ENCODE results near the gene RBM27. TPM values are rescaled to one million over a fixed set of nuclear protein-coding genes. Genes with fewer than 3 reads are reported as not detected.
"Not testable (repeated sequence)": the region's sequence is repeated elsewhere in the genome, so short reads cannot be mapped to it uniquely, and the experiment has no call there.

RBM27 gene
- polyA plus RNA-seq, 3 donors = 27.0 to 32.0 (median 28.3) TPM

DNA sequence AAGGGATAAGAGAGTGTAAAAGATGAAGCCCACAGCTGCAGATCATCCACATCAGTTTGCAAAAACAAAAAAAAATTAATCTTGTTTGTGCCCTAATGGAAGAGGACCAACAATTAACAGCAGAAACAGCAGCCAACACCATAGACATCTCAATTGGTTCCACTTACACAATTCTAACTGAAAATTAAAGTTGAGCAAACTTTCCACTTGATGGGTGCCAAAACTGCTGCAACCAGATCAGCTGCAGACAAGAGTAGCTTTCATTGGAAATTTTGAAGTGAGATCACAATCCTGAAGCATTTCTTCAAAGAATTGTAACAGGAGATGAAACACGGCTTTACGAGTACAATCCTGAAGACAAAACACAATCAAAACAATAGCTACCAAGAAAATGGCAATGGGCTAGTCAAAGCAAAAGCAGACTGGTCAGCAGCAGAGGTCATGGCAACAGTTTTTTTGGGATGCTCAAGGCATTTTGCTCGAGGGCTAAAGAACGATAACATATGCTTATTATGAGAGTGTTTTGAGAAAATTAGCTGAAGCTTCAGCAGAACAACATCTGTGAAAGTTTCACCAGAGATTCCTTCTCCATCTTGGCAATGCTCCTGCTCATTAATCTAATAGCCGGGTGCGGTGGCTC is 4.1 kb upstream of the RBM27 start:
- no peak for DNase-seq (ENCODE audit: extremely low read depth in 1 of 11, low read depth in 9 of 11, low spot score in 4 of 11)

- DNase-seq (ENCODE audit: extremely low read depth in 1 of 11, low read depth in 9 of 11, low spot score in 4 of 11) = not testable (repeated sequence)
These were observed 1.6 kb upstream of the RBM27 start for GRCh38 chr5:146201795-146202194.

DNA sequence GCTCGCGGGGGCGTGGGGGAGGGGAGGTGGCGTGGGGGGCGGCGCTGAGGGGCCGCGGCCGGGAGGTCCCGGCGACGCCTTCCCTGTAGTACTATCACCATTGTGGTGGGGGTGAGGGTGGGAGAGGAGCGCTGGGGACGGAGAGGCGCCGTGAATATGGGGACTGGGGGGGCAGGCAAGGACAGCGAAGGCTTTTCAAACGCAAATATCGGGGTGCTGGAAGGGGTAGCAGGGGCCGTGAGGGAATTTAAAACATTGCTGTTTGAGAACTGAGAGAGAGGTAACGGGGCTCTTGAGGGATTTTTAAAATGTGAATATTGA is 427 bp downstream of the RBM27 start:
- DNase-seq (ENCODE audit: extremely low read depth in 1 of 11, low read depth in 9 of 11, low spot score in 4 of 11) = no peak

DNA sequence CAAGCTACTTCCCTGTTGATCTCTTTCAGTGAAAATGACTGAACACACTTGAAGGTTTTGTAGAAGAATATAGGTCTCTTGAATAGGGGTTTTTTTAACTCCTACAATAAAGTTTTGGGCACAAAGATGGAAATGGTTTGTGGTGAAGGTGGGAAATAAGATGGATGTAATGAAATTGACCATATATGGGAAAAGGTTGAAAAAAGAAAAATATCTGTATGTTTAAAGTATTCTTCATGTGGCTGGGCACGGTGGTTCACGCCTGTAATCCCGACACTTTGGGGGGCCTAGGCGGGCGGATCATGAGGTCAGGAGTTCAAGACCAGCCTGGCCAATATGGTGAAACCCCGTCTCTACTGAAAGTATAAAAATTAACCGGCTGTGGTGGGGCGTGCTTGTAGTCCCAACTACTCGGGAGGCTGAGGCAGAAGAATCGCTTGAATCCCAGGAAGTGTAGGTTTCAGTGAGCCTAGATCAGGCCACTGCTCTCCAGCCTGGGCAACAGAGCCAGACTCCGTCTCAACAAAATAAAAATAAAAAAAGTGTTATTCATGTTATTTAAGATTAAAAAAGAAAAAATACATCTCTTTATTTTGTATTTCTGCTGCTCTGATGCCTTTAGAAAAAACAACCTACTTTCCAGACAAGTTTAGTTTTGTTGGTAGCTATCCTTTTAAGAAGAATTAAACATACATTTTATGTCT is 2.2 kb downstream of the RBM27 start:
- DNase-seq (ENCODE audit: extremely low read depth in 1 of 11, low read depth in 9 of 11, low spot score in 4 of 11) = no peak

- DNase-seq (ENCODE audit: extremely low read depth in 1 of 11, low read depth in 9 of 11, low spot score in 4 of 11) = no peak
These were observed 2.9 kb downstream of the RBM27 start for GRCh38 chr5:146206257-146206656.

DNA sequence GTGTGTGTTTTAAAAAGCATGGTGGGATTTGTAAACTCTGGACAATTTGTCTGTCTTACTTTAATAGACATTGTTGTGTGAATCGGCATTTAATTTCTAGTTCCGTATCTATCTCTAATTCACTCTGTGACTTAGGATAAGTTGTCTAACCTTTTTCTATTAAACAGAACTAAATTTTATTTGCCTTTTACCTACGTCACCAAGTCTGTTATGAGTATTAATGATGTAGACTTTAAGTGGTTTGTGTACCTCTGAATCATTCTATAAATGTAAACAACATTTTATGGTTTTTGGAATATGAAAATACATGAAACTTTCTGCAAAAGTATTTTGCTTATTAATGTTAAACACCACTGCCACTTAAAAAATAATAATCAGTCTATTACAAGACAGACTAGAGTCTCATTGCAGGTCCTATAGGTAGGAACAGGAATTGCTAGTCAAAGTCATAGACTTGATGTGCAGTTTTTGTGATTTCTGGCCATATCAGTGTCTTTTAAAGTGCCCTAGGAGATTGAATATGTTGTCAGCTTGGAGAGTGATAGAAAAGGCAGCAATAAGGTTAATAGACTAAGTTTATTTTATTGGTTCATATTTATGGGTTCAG is 5.6 kb downstream of the RBM27 start:
- no peak for DNase-seq (ENCODE audit: extremely low read depth in 1 of 11, low read depth in 9 of 11, low spot score in 4 of 11)

- no peak for DNase-seq (ENCODE audit: extremely low read depth in 1 of 11, low read depth in 9 of 11, low spot score in 4 of 11)
These were observed 6.3 kb downstream of the RBM27 start for GRCh38 chr5:146209714-146210113.

- not testable (repeated sequence) for DNase-seq (ENCODE audit: extremely low read depth in 1 of 11, low read depth in 9 of 11, low spot score in 4 of 11)
These were observed 7.4 kb downstream of the RBM27 start for GRCh38 chr5:146210810-146211209.

DNA sequence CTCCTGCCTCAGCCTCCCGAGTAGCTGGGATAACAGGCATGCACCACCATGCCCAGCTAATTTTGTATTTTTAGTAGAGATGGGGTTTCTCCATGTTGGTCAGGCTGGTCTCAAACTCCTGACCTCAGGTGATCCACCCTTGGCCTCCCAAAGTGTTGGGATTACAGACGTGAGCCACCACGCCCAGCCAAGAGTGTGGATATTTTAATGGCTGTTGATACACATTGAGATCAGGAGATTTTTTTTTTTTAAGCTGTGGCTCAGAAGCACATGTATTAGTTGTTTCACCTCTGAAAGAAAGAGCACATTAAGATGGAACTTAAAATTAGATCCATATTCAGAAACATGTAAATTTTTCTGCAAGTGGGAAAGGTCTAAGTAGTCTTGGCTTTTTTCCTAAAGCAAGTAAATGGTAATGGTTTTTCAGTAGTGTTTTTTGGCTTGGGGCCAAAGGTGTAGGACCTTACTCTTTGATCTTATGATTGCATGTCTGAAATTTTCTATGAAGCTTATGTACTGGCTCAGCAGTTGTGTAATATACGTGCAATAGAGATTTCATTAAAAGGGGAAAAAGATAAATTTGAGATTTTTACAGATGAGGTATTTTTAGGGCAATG is 9.9 kb downstream of the RBM27 start:
- peak in 3 of 11 donors; percentile 5 to 31 (median 19) for DNase-seq (ENCODE audit: extremely low read depth in 1 of 11, low read depth in 9 of 11, low spot score in 4 of 11)

DNA sequence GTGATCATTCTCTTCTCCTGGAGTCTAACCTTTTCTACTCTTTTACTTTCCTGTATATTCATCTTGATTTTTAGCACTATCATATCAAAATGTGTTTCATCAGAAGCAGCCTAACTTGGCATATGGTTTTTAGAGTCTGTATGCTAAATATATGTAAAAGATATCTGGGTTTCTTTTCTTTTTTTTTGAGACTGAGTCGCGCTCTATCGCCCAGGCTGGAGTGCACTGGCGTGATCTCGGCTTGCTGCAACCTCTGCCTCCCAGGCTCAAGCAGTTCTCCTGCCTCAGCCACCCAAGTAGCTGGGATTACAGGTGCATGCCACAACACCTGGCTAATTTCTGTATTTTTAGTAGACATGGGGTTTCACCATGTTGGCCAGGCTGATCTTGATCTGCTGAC is 11.5 kb downstream of the RBM27 start:
- DNase-seq (ENCODE audit: extremely low read depth in 1 of 11, low read depth in 9 of 11, low spot score in 4 of 11) = not testable (repeated sequence)

DNA sequence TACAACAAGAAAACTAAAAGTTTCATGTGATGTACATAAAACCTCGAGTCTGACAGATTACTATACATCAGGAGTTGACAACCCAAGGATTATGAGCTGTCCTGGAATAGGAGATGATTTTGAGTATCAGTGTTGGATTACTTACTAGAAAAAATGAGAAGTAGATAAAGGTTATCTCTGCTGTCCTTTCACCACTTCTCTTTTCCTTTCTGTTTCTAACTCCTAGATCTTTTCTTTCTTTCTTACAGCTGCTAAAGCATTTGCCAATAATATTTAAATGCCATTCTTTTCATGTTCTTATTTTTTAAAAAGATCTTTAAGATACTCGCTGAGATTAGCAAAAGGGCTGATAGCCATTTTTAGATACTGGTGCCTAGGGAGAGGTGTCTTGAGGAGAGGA is 14.8 kb downstream of the RBM27 start:
- no peak for DNase-seq (ENCODE audit: extremely low read depth in 1 of 11, low read depth in 9 of 11, low spot score in 4 of 11)

DNA sequence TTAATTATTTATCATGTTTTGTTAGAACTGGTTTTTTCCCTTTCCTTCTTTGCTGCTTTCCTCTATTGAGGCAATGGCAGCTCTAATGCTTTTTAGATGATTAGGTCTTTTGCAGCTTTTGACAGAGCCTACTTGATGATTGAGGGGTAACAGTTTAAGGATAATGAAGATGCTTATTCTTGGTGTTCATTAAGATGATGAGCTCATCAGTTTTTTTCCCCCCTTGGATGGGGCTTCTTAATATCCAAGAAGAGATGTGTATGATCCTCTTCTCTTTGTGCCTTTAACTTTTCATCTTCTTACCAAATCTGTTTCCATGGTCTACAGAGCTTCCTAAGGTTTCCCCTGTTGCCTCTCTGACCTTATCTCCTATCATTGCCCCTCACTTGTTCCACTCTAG is 15.8 kb downstream of the RBM27 start:
- DNase-seq (ENCODE audit: extremely low read depth in 1 of 11, low read depth in 9 of 11, low spot score in 4 of 11) = no peak

GRCh38 chr5:146221234-146221633 is 17.8 kb downstream of the RBM27 start:
- no peak for DNase-seq (ENCODE audit: extremely low read depth in 1 of 11, low read depth in 9 of 11, low spot score in 4 of 11)

- no peak for DNase-seq (ENCODE audit: extremely low read depth in 1 of 11, low read depth in 9 of 11, low spot score in 4 of 11)
These were observed 18.6 kb downstream of the RBM27 start for GRCh38 chr5:146222005-146222404.

- no peak for DNase-seq (ENCODE audit: extremely low read depth in 1 of 11, low read depth in 9 of 11, low spot score in 4 of 11)
These were observed 19.8 kb downstream of the RBM27 start for GRCh38 chr5:146223179-146223578.

GRCh38 chr5:146229222-146229621 is 25.8 kb downstream of the RBM27 start:
- DNase-seq (ENCODE audit: extremely low read depth in 1 of 11, low read depth in 9 of 11, low spot score in 4 of 11) = no peak

DNA sequence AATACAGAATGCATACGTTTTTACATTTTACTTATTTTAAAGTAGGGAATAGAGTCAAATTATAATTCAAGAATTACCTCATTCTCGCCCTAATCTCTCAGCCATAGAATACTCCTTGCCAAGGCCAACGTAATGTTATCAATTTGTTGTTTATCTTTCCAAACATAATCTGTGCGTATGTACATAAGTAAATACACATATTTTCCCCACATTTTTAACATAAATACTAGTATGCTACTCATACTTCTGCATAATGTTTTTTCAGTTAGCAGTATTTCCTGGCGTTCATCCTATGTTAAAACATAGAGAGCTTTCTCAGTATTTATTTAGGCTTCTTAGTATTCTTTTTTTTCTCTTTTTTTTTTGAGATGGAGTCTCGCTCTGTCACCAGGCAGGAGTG is 28.8 kb downstream of the RBM27 start:
- no peak for DNase-seq (ENCODE audit: extremely low read depth in 1 of 11, low read depth in 9 of 11, low spot score in 4 of 11)

DNA sequence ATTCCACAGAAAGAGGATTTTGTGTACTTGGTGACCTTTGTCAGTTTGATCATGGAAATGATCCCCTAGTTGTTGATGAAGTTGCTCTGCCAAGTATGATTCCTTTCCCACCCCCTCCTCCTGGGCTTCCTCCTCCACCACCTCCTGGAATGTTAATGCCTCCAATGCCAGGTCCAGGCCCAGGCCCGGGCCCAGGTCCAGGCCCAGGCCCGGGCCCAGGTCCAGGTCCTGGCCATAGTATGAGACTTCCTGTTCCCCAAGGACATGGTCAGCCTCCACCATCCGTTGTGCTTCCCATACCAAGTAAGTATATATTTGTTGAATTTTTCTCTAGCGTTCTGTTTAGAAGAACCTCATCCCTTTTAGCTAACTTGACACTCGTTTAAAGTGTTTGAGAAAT is 30.0 kb downstream of the RBM27 start:
- DNase-seq (ENCODE audit: extremely low read depth in 1 of 11, low read depth in 9 of 11, low spot score in 4 of 11) = no peak

GRCh38 chr5:146238973-146239372 is 35.6 kb downstream of the RBM27 start:
- DNase-seq (ENCODE audit: extremely low read depth in 1 of 11, low read depth in 9 of 11, low spot score in 4 of 11) = no peak

DNA sequence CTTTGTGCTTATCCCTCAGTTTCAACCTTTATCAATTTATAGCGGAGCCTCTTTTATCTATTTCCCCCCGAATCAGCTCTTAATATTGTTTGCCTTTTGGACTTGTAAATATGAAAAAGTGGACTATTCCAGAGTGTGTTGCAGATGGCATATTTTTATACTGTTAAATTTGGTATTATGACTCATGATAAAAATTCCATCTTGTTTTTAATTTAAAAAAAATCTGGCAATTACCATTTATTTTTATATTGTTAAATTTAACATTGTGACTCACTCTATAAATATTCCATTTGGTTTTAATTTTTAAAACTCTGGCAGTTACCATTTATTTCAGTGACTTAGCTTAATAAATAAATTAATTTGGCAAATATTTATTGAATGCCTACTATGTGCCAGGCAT is 37.5 kb downstream of the RBM27 start:
- DNase-seq (ENCODE audit: extremely low read depth in 1 of 11, low read depth in 9 of 11, low spot score in 4 of 11) = no peak
